HG03565 (cell line): ENCODE data around the gene ST14.

Source experiments
- ATAC-seq: cut with Tn5 transposase; IDR thresholded peaks from one replicate; pipeline ENCODE4 v1.9.1; 2021; ENCODE audit warnings: mild to moderate bottlenecking, moderate library complexity; ENCODE audit not compliant: unreplicated experiment

Gene ST14

GRCh38 chr11:130133716-130134115, 25.9 kb upstream of the ST14 start:
- no peak for ATAC-seq

GRCh38 chr11:130136107-130136506, 23.5 kb upstream of the ST14 start:
- no peak for ATAC-seq

- ATAC-seq, result no peak
Measured at GRCh38 chr11:130137999-130138398, 21.6 kb upstream of the ST14 start.

GRCh38 chr11:130139401-130139800, 20.2 kb upstream of the ST14 start:
- no peak for ATAC-seq

- ATAC-seq, result no peak
Measured at GRCh38 chr11:130141561-130142341, 17.8 kb upstream of the ST14 start.

- no peak for ATAC-seq
Measured at GRCh38 chr11:130144141-130144540, 15.4 kb upstream of the ST14 start.

- no peak for ATAC-seq
Measured at GRCh38 chr11:130144861-130145281, 14.7 kb upstream of the ST14 start.

GRCh38 chr11:130145311-130145812, 14.2 kb upstream of the ST14 start:
- ATAC-seq, result no peak

- ATAC-seq, result no peak
Measured at GRCh38 chr11:130145975-130146776, 13.4 kb upstream of the ST14 start.

GRCh38 chr11:130146796-130147195, 12.8 kb upstream of the ST14 start:
- no peak for ATAC-seq

GRCh38 chr11:130148796-130149326, 10.7 kb upstream of the ST14 start:
- ATAC-seq, result no peak

GRCh38 chr11:130150790-130151189, 8.8 kb upstream of the ST14 start:
- no peak for ATAC-seq

GRCh38 chr11:130151196-130151595, 8.4 kb upstream of the ST14 start:
- ATAC-seq, result no peak

- ATAC-seq, result no peak
Measured at GRCh38 chr11:130156108-130157022, 3.2 kb upstream of the ST14 start.

- no peak for ATAC-seq
Measured at GRCh38 chr11:130157101-130157500, 2.5 kb upstream of the ST14 start.

- no peak for ATAC-seq
Measured at GRCh38 chr11:130157840-130158239, 1.7 kb upstream of the ST14 start.

GRCh38 chr11:130159139-130159538, 443 bp upstream of the ST14 start:
- no peak for ATAC-seq

- no peak for ATAC-seq
Measured at GRCh38 chr11:130160498-130161155, 1.0 kb downstream of the ST14 start.

GRCh38 chr11:130161441-130162145, 2.0 kb downstream of the ST14 start:
- no peak for ATAC-seq

- no peak for ATAC-seq
Measured at GRCh38 chr11:130162733-130163132, 3.2 kb downstream of the ST14 start.
